Measurements from ENCODE around the gene CTNNB1. TPM values are rescaled to one million over a fixed set of nuclear protein-coding genes. Genes with fewer than 3 reads are reported as not detected.

The CTNNB1 gene
- total and polyA plus RNA-seq, 2 of the 4 experiments (the other 2 are of a cell fraction), result 364 to 1,677 TPM

GRCh38 chr3:41182504-41183059 is 16.7 kb upstream of the CTNNB1 start:
- ChIA-PET CTCF (no interaction called here), POLR2A (ENCODE audit: unreplicated experiment) (no interaction called here)
- H2AK9ac ChIP-seq (replicated peaks; ENCODE audit: low read depth, low read length, poor library complexity), result no peak overlapping the region
- no peak overlapping the region for H3K27ac ChIP-seq (ENCODE audit: insufficient read depth, low read length)
- H3K9me3 ChIP-seq (ENCODE audit: control insufficient read depth, insufficient read depth, low read length), result no peaks in the 10 kb centered on the region
- no peak overlapping the region for H3K23ac ChIP-seq (ENCODE audit: low read depth, low read length)
- in situ Hi-C loops (cut with MboI; ENCODE audit: low sequenced_read_pairs), result loop anchor here (25.0 kb wide), 1 partner anchor 845 kb away; no protein-coding TSS in a partner anchor
- H3K4ac ChIP-seq (ENCODE audit: low read depth, low read length), result no peak overlapping the region
- no TSS peak for BruUV-seq (replicated peaks)
- no peak overlapping the region for H2BK20ac ChIP-seq (ENCODE audit: low read depth, low read length)
- WGBS, 2 experiments (ENCODE audit: extremely low coverage in 2 of 2, insufficient read length in 1 of 2), result 58% methylated on average over 2 of the region's 5 CpGs; no CpG with 5 or more reads in 1 of the 2 experiments
- no peaks in the 10 kb centered on the region for H3K9me1 ChIP-seq (ENCODE audit: insufficient read depth, low read length)
- H2BK5ac ChIP-seq (ENCODE audit: low read depth, low read length, poor library complexity, severe bottlenecking), result no peak overlapping the region
- H3K56ac ChIP-seq (ENCODE audit: extremely low read depth, insufficient read depth, low read length), result no peak overlapping the region
- no peak overlapping the region for H3K9ac ChIP-seq (ENCODE audit: low read depth, low read length)
- H2BK15ac ChIP-seq (ENCODE audit: low read depth, low read length), result no peak overlapping the region
- TF ChIP-seq FOS (IDR thresholded peaks at IDR 0.05; ENCODE audit: low read depth, low read length) (no peak), NFE2L2 (IDR thresholded peaks at IDR 0.05; ENCODE audit: low read depth, low read length) (no peak), RAD21 (IDR thresholded peaks at IDR 0.05; ENCODE audit: low read length) (no peak), MXI1 (IDR thresholded peaks at IDR 0.05; ENCODE audit: borderline replicate concordance, low read depth, low read length) (no peak), POLR2A (IDR thresholded peaks at IDR 0.05; ENCODE audit: low read depth, low read length) (no peak), CEBPB (IDR thresholded peaks at IDR 0.05; ENCODE audit: low read depth, low read length) (no peak), RFX5 (IDR thresholded peaks at IDR 0.05; ENCODE audit: low read depth, low read length) (no peak), MAFK (IDR thresholded peaks at IDR 0.05; ENCODE audit: low read depth, low read length) (no peak), SMC3 (IDR thresholded peaks at IDR 0.05; ENCODE audit: low read depth, low read length) (no peak), RCOR1 (IDR thresholded peaks at IDR 0.05; ENCODE audit: insufficient replicate concordance, low read length) (no peak), CHD1 (IDR thresholded peaks at IDR 0.05; ENCODE audit: low read depth, low read length) (no peak), USF2 (IDR thresholded peaks at IDR 0.05; ENCODE audit: low read depth, low read length) (no peak), ELK1 (IDR thresholded peaks at IDR 0.05; ENCODE audit: borderline replicate concordance, low read depth, low read length) (no peak), CTCF (conservative IDR thresholded peaks at IDR 0.05; ENCODE audit: low read depth, low read length) (no peak)
- no peak overlapping the region for H2AFZ ChIP-seq (replicated peaks; ENCODE audit: low read length, poor library complexity)
- DNase-seq (no peak), ATAC-seq (ENCODE audit: low read depth) (no peak)
- no peak overlapping the region for H3K14ac ChIP-seq (replicated peaks; ENCODE audit: low read depth, low read length)
- H4K91ac ChIP-seq (ENCODE audit: insufficient read depth, low read depth, low read length), result no peak overlapping the region
- no peak overlapping the region for H2AK5ac ChIP-seq (ENCODE audit: low read depth, low read length)
- intact Hi-C loops (cut with micrococcal nuclease), result no loop called here
- H3K4me2 ChIP-seq (ENCODE audit: low read depth, low read length), result no peak overlapping the region
- no peak overlapping the region for H2BK120ac ChIP-seq (ENCODE audit: low read depth, low read length)
- no peaks in the 10 kb centered on the region for H3K36me3 ChIP-seq (ENCODE audit: control insufficient read depth, insufficient read depth, low read length)
- dilution Hi-C loops (cut with HindIII; ENCODE audit: low sequenced_read_pairs, unreplicated experiment), result no loop called here
- H4K5ac ChIP-seq (ENCODE audit: low read depth, low read length), result no peak overlapping the region
- no peaks in the 10 kb centered on the region for H3K79me1 ChIP-seq (ENCODE audit: low read depth in 1 of 2, low read length in 2 of 2)
- no peaks in the 10 kb centered on the region for H3K4me1 ChIP-seq (ENCODE audit: control insufficient read depth, insufficient read depth, low read length)
- H4K8ac ChIP-seq (ENCODE audit: low read depth in 2 of 2, low read length in 2 of 2), result no peak overlapping the region
- no peaks in the 10 kb centered on the region; the same call in none of the 2 replicates for H3K27me3 ChIP-seq (ENCODE audit: control insufficient read depth, insufficient read depth, low read length)
- H3K18ac ChIP-seq (ENCODE audit: low read depth, low read length), result no peak overlapping the region
- H3K4me3 ChIP-seq (ENCODE audit: insufficient read depth, low read depth, low read length), result no peak overlapping the region
- H4K20me1 ChIP-seq (ENCODE audit: insufficient read depth, low read length), result no peaks in the 10 kb centered on the region
